Neural progenitor cell (in vitro differentiated cells): Measurements from ENCODE around the gene MAPK13. TPM values are rescaled to one million over a fixed set of nuclear protein-coding genes. Genes with fewer than 3 reads are reported as not detected.

ENCODE experiments used
- DNase-seq: peaks from one replicate; pipeline ENCODE4 v3.0.0-alpha.2; 2016; ENCODE audit warnings: low spot score
- H2AFZ ChIP-seq: fragments of 200-600 bp; sonication (generic); replicated peaks from 2 replicates; pipeline ENCODE4 v1.6.1; 2016; ENCODE audit warnings: antibody characterized with exemption
- H3F3A ChIP-seq: fragments of 200-600 bp; sonication (generic); 2 replicates; pipeline ENCODE4 v1.6.1; 2016; ENCODE audit warnings: antibody characterized with exemption, low read depth
- H3K27ac ChIP-seq: fragments of 200-600 bp; sonication (generic); 2 replicates; pipeline ENCODE4 v1.5.1; 2016; ENCODE audit warnings: mild to moderate bottlenecking
- H3K27me3 ChIP-seq: fragments of 200-600 bp; sonication (generic); 2 replicates; pipeline ENCODE4 v1.6.1; 2016; ENCODE audit warnings: mild to moderate bottlenecking, moderate library complexity
- H3K36me3 ChIP-seq: fragments of 200-600 bp; sonication (generic); 2 replicates; pipeline ENCODE4 v1.5.1; 2016
- H3K4me1 ChIP-seq: fragments of 200-600 bp; sonication (generic); 2 replicates; pipeline ENCODE4 v1.6.1; 2016; ENCODE audit warnings: mixed run types
- H3K4me2 ChIP-seq: fragments of 200-600 bp; sonication (generic); 2 replicates; pipeline ENCODE4 v1.6.1; 2016
- H3K4me3 ChIP-seq: fragments of 200-600 bp; sonication (generic); 2 replicates; pipeline ENCODE4 v1.5.1; 2016
- H3K79me2 ChIP-seq: fragments of 200-600 bp; sonication (generic); 2 replicates; pipeline ENCODE4 v1.6.1; 2016; ENCODE audit warnings: low read depth
- H3K9ac ChIP-seq: fragments of 200-600 bp; sonication (generic); 2 replicates; pipeline ENCODE4 v1.6.1; 2016
- H3K9me3 ChIP-seq: fragments of 200-600 bp; sonication (generic); 2 replicates; pipeline ENCODE4 v1.5.1; 2016; ENCODE audit warnings: low read depth
- H4K20me1 ChIP-seq: fragments of 200-600 bp; sonication (generic); 2 replicates; pipeline ENCODE4 v1.6.1; 2016; ENCODE audit warnings: low read depth
- H3K27ac Mint-ChIP-seq: 3 replicates; pipeline ENCODE4 v1.8.0; 2021; ENCODE audit warnings: mixed read lengths
- H3K27me3 Mint-ChIP-seq: 2 replicates; pipeline ENCODE4 v1.8.0; 2022; ENCODE audit warnings: low read depth, mild to moderate bottlenecking, inconsistent platforms, moderate library complexity, mixed read lengths; ENCODE audit not compliant: insufficient read depth
- H3K36me3 Mint-ChIP-seq: 3 replicates; pipeline ENCODE4 v1.8.0; 2021; ENCODE audit warnings: mixed read lengths
- H3K4me1 Mint-ChIP-seq: 3 replicates; pipeline ENCODE4 v1.8.0; 2021; ENCODE audit warnings: mixed read lengths
- H3K4me3 Mint-ChIP-seq: 3 replicates; pipeline ENCODE4 v1.8.0; 2021; ENCODE audit warnings: mild to moderate bottlenecking, moderate library complexity, mixed read lengths
- H3K9me3 Mint-ChIP-seq: 3 replicates; pipeline ENCODE4 v1.8.0; 2020; ENCODE audit warnings: mixed read lengths
- EZH2 ChIP-seq: fragments of 200-600 bp; sonication (generic); IDR thresholded peaks from 2 replicates; pipeline ENCODE4 v1.6.1; 2017; ENCODE audit warnings: antibody characterized with exemption, mild to moderate bottlenecking, moderate library complexity
- EZH2phosphoT487 ChIP-seq: fragments of 200-600 bp; sonication (generic); IDR thresholded peaks from 2 replicates; pipeline ENCODE4 v1.6.1; 2017; ENCODE audit warnings: antibody characterized with exemption
- total RNA-seq: library from RNA; depleted of rRNA; stranded (reverse); fragments of >200 nt; gene quantifications from 2 replicates; pipeline ENCODE4 v1.2.3, GENCODE V29; 2015; ENCODE audit warnings: low replicate concordance
- TF ChIP-seq, protein P1 (sequence below): fragments of 200-600 bp; sonication (generic); IDR thresholded peaks from 2 replicates; pipeline ENCODE4 v1.5.1; 2017; ENCODE audit warnings: antibody characterized with exemption, mild to moderate bottlenecking

The MAPK13 gene
- total RNA-seq, 1 donor from 2014 or later: 0.13 TPM

DNA sequence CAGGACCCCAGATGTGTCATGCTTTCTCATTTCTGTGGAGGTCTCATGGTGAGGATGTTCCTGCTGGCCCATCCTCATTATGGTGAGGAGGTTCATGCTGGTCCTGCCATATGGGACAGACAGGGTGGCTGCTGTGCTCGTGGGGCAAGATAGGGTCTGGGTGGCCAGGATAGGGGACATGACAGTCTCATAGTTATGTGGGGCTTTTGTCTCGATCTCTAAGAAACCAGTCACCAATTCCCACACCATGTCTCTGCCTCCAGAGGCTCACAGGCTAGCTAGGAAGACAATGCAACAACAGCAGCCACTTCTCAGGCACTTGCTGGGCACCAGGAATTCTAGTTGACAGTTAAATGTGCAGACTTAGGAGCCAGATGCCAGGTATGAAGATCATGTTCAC, 4.2 kb upstream of the MAPK13 start:
- Histone ChIP-seq H3K9ac (no peak overlapping the region), H2AFZ (no peak overlapping the region), H3K4me2 (no peak overlapping the region), H3F3A (no peaks in the 10 kb centered on the region), H3K27me3 (peaks cover 32% of the 10 kb centered on the region), H3K27ac (no peak overlapping the region), H3K4me1 (peaks cover 9% of the 10 kb centered on the region), H3K4me3 (no peak overlapping the region), H3K36me3 (no peaks in the 10 kb centered on the region), H3K9me3 (no peaks in the 10 kb centered on the region), H3K79me2 (no peaks in the 10 kb centered on the region), H4K20me1 (no peaks in the 10 kb centered on the region)
- Mint-ChIP-seq H3K4me1 (peaks cover 5% of the 10 kb centered on the region), H3K27me3 (peaks cover 13% of the 10 kb centered on the region), H3K36me3 (no peaks in the 10 kb centered on the region), H3K27ac (no peak overlapping the region), H3K9me3 (no peaks in the 10 kb centered on the region), H3K4me3 (no peak overlapping the region)
- TF ChIP-seq, protein P1, sequence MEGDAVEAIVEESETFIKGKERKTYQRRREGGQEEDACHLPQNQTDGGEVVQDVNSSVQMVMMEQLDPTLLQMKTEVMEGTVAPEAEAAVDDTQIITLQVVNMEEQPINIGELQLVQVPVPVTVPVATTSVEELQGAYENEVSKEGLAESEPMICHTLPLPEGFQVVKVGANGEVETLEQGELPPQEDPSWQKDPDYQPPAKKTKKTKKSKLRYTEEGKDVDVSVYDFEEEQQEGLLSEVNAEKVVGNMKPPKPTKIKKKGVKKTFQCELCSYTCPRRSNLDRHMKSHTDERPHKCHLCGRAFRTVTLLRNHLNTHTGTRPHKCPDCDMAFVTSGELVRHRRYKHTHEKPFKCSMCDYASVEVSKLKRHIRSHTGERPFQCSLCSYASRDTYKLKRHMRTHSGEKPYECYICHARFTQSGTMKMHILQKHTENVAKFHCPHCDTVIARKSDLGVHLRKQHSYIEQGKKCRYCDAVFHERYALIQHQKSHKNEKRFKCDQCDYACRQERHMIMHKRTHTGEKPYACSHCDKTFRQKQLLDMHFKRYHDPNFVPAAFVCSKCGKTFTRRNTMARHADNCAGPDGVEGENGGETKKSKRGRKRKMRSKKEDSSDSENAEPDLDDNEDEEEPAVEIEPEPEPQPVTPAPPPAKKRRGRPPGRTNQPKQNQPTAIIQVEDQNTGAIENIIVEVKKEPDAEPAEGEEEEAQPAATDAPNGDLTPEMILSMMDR: no peak
- TF ChIP-seq EZH2phosphoT487 (no peak), EZH2 (no peak)
- DNase-seq: no peak

DNA sequence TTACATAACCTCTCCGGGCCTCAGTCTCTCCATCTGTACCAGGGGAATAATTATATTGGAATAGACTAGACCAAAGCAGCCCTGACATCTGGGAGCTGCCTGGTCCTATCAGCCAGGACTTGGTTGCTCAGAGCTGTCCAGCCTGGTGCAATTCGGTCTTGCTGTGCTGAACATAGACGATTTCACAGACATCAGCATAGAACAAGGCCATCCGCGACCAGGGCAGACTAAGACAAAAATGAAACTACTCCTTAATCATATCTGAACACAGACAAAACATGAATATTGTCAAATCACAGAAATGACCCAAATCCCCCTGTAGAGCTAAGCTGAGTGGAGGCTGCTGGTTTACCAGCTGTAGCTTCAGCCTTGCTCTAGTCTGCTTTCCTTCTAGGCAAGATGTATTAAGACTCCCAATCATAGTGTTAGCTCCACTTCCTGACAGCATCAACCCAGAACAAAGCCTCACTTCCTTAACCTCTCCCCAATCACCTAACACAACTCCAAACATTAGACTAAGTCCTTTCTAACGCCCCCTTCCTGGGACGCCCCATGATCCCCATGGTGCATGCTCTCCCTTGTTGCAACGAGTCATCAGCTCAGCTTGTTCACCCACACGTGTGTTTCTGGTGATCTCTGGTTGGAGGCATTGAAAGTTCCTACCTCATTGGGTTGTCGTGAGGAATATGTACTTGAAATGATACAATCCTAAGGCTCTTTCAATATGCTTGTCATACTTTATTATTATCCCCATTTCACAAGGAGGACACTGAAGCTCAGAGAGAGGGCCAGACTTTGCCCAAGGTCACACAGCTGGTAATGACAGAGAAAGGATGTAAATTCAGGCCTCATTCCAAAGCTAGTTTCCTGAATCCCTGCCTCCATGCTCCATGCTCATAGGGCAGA, 3.5 kb upstream of the MAPK13 start:
- peaks cover 9% of the 10 kb centered on the region for H3K4me1 ChIP-seq
- no peak overlapping the region for H2AFZ ChIP-seq
- no peak overlapping the region for H3K4me3 Mint-ChIP-seq
- peaks cover 13% of the 10 kb centered on the region for H3K27me3 Mint-ChIP-seq
- peaks cover 10% of the 10 kb centered on the region for H3K4me1 Mint-ChIP-seq
- TF ChIP-seq EZH2phosphoT487 (no peak), EZH2 (no peak)
- TF ChIP-seq, protein P1: no peak
- no peaks in the 10 kb centered on the region for H3K9me3 Mint-ChIP-seq
- DNase-seq: no peak
- H3K4me2 ChIP-seq: no peak overlapping the region
- no peaks in the 10 kb centered on the region for H3F3A ChIP-seq
- H3K79me2 ChIP-seq: no peaks in the 10 kb centered on the region
- H3K27me3 ChIP-seq: peaks cover 38% of the 10 kb centered on the region
- no peaks in the 10 kb centered on the region for H3K36me3 ChIP-seq
- H3K9me3 ChIP-seq: no peaks in the 10 kb centered on the region
- no peak overlapping the region for H3K27ac ChIP-seq
- no peaks in the 10 kb centered on the region for H4K20me1 ChIP-seq
- no peaks in the 10 kb centered on the region for H3K36me3 Mint-ChIP-seq
- peak overlapping the region; percentile 22 for H3K27ac Mint-ChIP-seq
- H3K9ac ChIP-seq: no peak overlapping the region
- no peak overlapping the region for H3K4me3 ChIP-seq

DNA sequence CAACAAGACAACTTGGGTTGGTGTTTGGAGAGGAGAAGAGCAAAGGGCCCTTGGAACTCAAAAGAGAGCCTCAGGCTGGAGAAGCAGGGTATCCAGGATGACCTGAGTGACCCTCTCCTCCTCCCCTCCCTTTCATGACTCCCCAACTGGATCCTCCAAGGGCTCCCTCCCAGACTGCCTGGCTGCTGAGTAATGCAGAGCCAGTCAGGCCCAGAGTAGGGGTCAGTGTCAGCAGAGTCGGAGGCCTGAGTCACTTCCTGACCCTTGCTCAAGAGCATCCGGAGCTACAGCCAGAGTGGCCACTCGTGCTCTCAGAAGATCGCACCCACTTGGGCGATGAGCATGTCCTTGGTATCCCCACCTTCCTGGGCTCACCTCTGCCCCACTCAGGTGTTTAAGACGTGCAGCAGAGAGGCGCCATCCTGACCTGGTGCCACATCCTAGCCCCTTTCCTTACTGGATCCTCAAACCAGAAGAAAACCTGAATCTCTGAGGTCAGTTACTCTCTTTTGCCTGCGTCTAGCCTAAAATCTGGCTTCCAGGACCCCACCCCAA, 2.8 kb upstream of the MAPK13 start:
- no peak overlapping the region for H2AFZ ChIP-seq
- no peaks in the 10 kb centered on the region for H4K20me1 ChIP-seq
- Mint-ChIP-seq H3K27ac (no peak overlapping the region), H3K9me3 (no peaks in the 10 kb centered on the region), H3K36me3 (no peaks in the 10 kb centered on the region), H3K27me3 (peaks cover 14% of the 10 kb centered on the region), H3K4me1 (peaks cover 15% of the 10 kb centered on the region), H3K4me3 (no peak overlapping the region)
- no peak overlapping the region for H3K9ac ChIP-seq
- H3K9me3 ChIP-seq: no peaks in the 10 kb centered on the region
- peaks cover 41% of the 10 kb centered on the region for H3K27me3 ChIP-seq
- H3K4me3 ChIP-seq: no peak overlapping the region
- TF ChIP-seq, protein P1: no peak
- TF ChIP-seq EZH2 (no peak), EZH2phosphoT487 (no peak)
- H3K4me1 ChIP-seq: peaks cover 9% of the 10 kb centered on the region
- H3K79me2 ChIP-seq: no peaks in the 10 kb centered on the region
- no peak overlapping the region for H3K4me2 ChIP-seq
- no peak for DNase-seq
- H3K36me3 ChIP-seq: no peaks in the 10 kb centered on the region
- no peak overlapping the region for H3K27ac ChIP-seq
- no peaks in the 10 kb centered on the region for H3F3A ChIP-seq
